HepG2 (cell line): Measurements from ENCODE around the gene SLC6A5. TPM values are rescaled to one million over a fixed set of nuclear protein-coding genes. Genes with fewer than 3 reads are reported as not detected.

Experiments
- ATAC-seq: fragments of 200-7000 bp; cut with Tn5 transposase; 3 replicates; pipeline ENCODE4 v1.9.1; 2020; ENCODE audit warnings: mild to moderate bottlenecking, moderate library complexity
- BruUV-seq: library from RNA; stranded (reverse); fragments of 400-500 nt; replicated peaks from 2 replicates; lab custom pipeline; 2021; lab: Mats Ljungman, UMichigan
- CTCF ChIA-PET: fragments of 300-600 bp; formaldehyde crosslinking; extraction: SDS; loops from one replicate; lab custom pipeline; 2021; ENCODE audit warnings: low total read pairs, inconsistent platforms, low intra/inter-chr PET ratio; lab: Yijun Ruan, JAX
- POLR2A ChIA-PET: fragments of 350-600 bp; sonication (Branson Sonifier 250); formaldehyde crosslinking; loops from one replicate; lab custom pipeline; 2020; ENCODE audit warnings: antibody characterized with exemption, inconsistent platforms; lab: Yijun Ruan, JAX
- DNase-seq: peaks from one replicate; pipeline ENCODE4 v3.0.0-alpha.2; 2015; ENCODE audit warnings: low spot score
- FAIRE-seq: peaks from 3 replicates; lab custom pipeline; 2011; peaks lifted over from hg19 to GRCh38; lab: Jason Lieb, UNC
- H2AFZ ChIP-seq: one replicate; pipeline ENCODE4 v1.6.1; 2011; ENCODE audit warnings: low read length, inconsistent platforms
- H3K27ac ChIP-seq: fragments of 300-600 bp; 3 replicates; pipeline ENCODE4 v1.8.0; 2011; ENCODE audit warnings: mixed run types, mild to moderate bottlenecking, mixed read lengths, low read length, inconsistent platforms; ENCODE audit not compliant: insufficient read depth; ENCODE audit errors: extremely low read length
- H3K27me3 ChIP-seq, 2 experiments: fragments of 200-600 bp in 1 of 2; 2 replicates in 1 of 2; 3 replicates in 1 of 2; pipeline versions ENCODE4 v1.6.0 to v1.8.0; 2011; ENCODE audit warnings: low read length in 2 of 2, mild to moderate bottlenecking in 2 of 2, moderate library complexity in 2 of 2, inconsistent platforms in 1 of 2; ENCODE audit not compliant: insufficient read depth in 2 of 2, control insufficient read depth in 1 of 2
- H3K36me3 ChIP-seq, 2 experiments: fragments of 200-600 bp in 1 of 2; replicated peaks in 1 of 2; 2 replicates in 1 of 2; 3 replicates in 1 of 2; pipeline versions ENCODE4 v1.5.1 to v1.8.0; 2011; ENCODE audit warnings: low read length in 2 of 2, inconsistent platforms in 1 of 2; ENCODE audit not compliant: insufficient read depth in 2 of 2, control insufficient read depth in 1 of 2
- H3K4me1 ChIP-seq: 2 replicates; pipeline ENCODE4 v1.5.1; 2012; ENCODE audit warnings: low read length, inconsistent platforms; ENCODE audit not compliant: insufficient read depth
- H3K4me2 ChIP-seq: 2 replicates; pipeline ENCODE4 v1.6.0; 2011; ENCODE audit warnings: low read depth, low read length, inconsistent platforms
- H3K4me3 ChIP-seq, 3 experiments: fragments of 200-600 bp in 1 of 3; sonication (generic), shearing (Covaris generic) in 1 of 3; replicated peaks in 1 of 3; 2 replicates each; pipeline ENCODE4 v1.5.1; 2011 to 2016; ENCODE audit warnings: low read length in 3 of 3, inconsistent platforms in 2 of 3, low read depth in 2 of 3, mild to moderate bottlenecking in 2 of 3, control low read depth in 1 of 3, mixed read lengths in 1 of 3; ENCODE audit not compliant: insufficient read depth in 1 of 3
- H3K79me2 ChIP-seq: one replicate; pipeline ENCODE4 v1.6.1; 2011; ENCODE audit warnings: low read length, inconsistent platforms; ENCODE audit not compliant: insufficient read depth
- H3K9ac ChIP-seq: 2 replicates; pipeline ENCODE4 v1.6.0; 2011; ENCODE audit warnings: mild to moderate bottlenecking, low read depth, low read length, inconsistent platforms; ENCODE audit not compliant: insufficient read depth
- H3K9me3 ChIP-seq: 2 replicates; pipeline ENCODE4 v1.5.1; 2012; ENCODE audit warnings: mild to moderate bottlenecking, low read length
- H4K20me1 ChIP-seq: 2 replicates; pipeline ENCODE4 v1.6.0; 2011; ENCODE audit warnings: inconsistent platforms, mild to moderate bottlenecking, low read length, moderate library complexity; ENCODE audit not compliant: insufficient read depth
- ARNTL ChIP-seq: sonication (generic); formaldehyde crosslinking; IDR thresholded peaks from 2 replicates; pipeline ENCODE4 v1.4.0; 2020; ENCODE audit warnings: mild to moderate bottlenecking, missing genetic modification reagents
- CREM ChIP-seq, 2 experiments: sonication (generic) in 1 of 2; formaldehyde crosslinking in 1 of 2; IDR thresholded peaks; 2 replicates each; pipeline versions ENCODE4 v1.4.0 to v1.6.1; 2016 to 2020; ENCODE audit warnings: antibody characterized with exemption in 1 of 2, mild to moderate bottlenecking in 1 of 2, missing genetic modification reagents in 1 of 2
- GATAD1 ChIP-seq: IDR thresholded peaks from 2 replicates; pipeline ENCODE4 v1.6.1; 2016; ENCODE audit warnings: missing genetic modification reagents, missing compliant biosample characterization
- KLF11 ChIP-seq: IDR thresholded peaks from 2 replicates; pipeline ENCODE4 v1.6.1; 2016; ENCODE audit warnings: missing compliant biosample characterization
- PITX1 ChIP-seq: sonication (generic); formaldehyde crosslinking; IDR thresholded peaks from 2 replicates; pipeline ENCODE4 v1.5.1; 2020; ENCODE audit warnings: mild to moderate bottlenecking, missing genetic modification reagents
- SMAD3 ChIP-seq: sonication (generic); formaldehyde crosslinking; IDR thresholded peaks from 2 replicates; pipeline ENCODE4 v1.4.0; 2020; ENCODE audit warnings: missing genetic modification reagents
- SP5 ChIP-seq: IDR thresholded peaks from 2 replicates; pipeline ENCODE4 v1.6.1; 2016; ENCODE audit warnings: low read depth, borderline replicate concordance
- SSRP1 ChIP-seq: IDR thresholded peaks from 2 replicates; pipeline ENCODE4 v1.6.1; 2016; ENCODE audit warnings: control low read depth
- YEATS4 ChIP-seq: sonication (generic); formaldehyde crosslinking; IDR thresholded peaks from 2 replicates; pipeline ENCODE4 v1.4.0; 2020; ENCODE audit warnings: missing genetic modification reagents, borderline replicate concordance
- ZNF33A ChIP-seq: sonication (generic); formaldehyde crosslinking; IDR thresholded peaks from 2 replicates; pipeline ENCODE4 v1.5.1; 2020; ENCODE audit warnings: missing genetic modification reagents, mild to moderate bottlenecking, moderate library complexity, borderline replicate concordance
- ZNF350 ChIP-seq: sonication (generic); formaldehyde crosslinking; IDR thresholded peaks from 2 replicates; pipeline ENCODE4 v1.4.0; 2020; ENCODE audit warnings: mild to moderate bottlenecking, low read depth, missing genetic modification reagents, borderline replicate concordance
- ZNF431 ChIP-seq: sonication (generic); formaldehyde crosslinking; IDR thresholded peaks from 2 replicates; pipeline ENCODE4 v1.9.0; 2022; ENCODE audit warnings: missing genetic modification reagents, low read depth, mild to moderate bottlenecking, borderline replicate concordance
- ZSCAN29 ChIP-seq: sonication (generic); formaldehyde crosslinking; conservative IDR thresholded peaks from 2 replicates; pipeline ENCODE4 v1.4.0; 2020; ENCODE audit warnings: mild to moderate bottlenecking, missing genetic modification reagents
- WGBS: methylation state at CpG from one replicate; pipeline ENCODE4 v1.1.6; 2017; ENCODE audit warnings: low lambda C conversion rate; 5-methylcytosine and 5-hydroxymethylcytosine counted together
- in situ Hi-C: cut with HindIII; loops from 2 replicates; pipeline ENCODE4 v1.10.0; 2017; ENCODE audit warnings: low pct_unique_long_range_greater_than_20kb; ENCODE audit not compliant: extremely low pct_ligation_motif_present
- intact Hi-C: fragments of 100-400 bp; cut with micrococcal nuclease; formaldehyde crosslinking; loops from one replicate; pipeline ENCODE4 v1.10.0; 2022; ENCODE audit not compliant: unreplicated experiment
- polyA plus RNA-seq, 8 experiments: library from polyadenylated mRNA; depleted of rRNA in 3 of 8; stranded (reverse) in 7 of 8; unstranded in 1 of 8; fragments of >200 nt; fragmentation: Illumina TruSeq in 4 of 8; extraction: Trizol in 4 of 8; gene quantifications; 2 replicates each; pipeline versions ENCODE4 v1.2.1 to v1.2.3, GENCODE V29; 2011 to 2016; ENCODE audit warnings: low read depth in 4 of 8, missing spikeins in 1 of 8, mixed read lengths in 1 of 8; ENCODE audit not compliant: insufficient read depth in 1 of 8
- total RNA-seq, 5 experiments: library from RNA; depleted of rRNA; stranded (reverse); fragments of >200 nt; fragmentation: Illumina TruSeq; extraction: Trizol; gene quantifications; 2 replicates each; pipeline ENCODE4 v1.2.3, GENCODE V29; 2016; ENCODE audit warnings: low read depth in 1 of 5
- TF ChIP-seq, protein P1 (sequence below): sonication (generic); formaldehyde crosslinking; conservative IDR thresholded peaks from 2 replicates; pipeline ENCODE4 v1.4.0; 2020; ENCODE audit warnings: missing genetic modification reagents
- TF ChIP-seq, protein P2 (sequence below): sonication (generic); formaldehyde crosslinking; IDR thresholded peaks from 2 replicates; pipeline ENCODE4 v1.5.1; 2020; ENCODE audit warnings: missing genetic modification reagents, mild to moderate bottlenecking, borderline replicate concordance
- TF ChIP-seq, protein P3 (sequence below): sonication (generic); formaldehyde crosslinking; IDR thresholded peaks from 2 replicates; pipeline ENCODE4 v1.8.1; 2023; ENCODE audit warnings: missing genetic modification reagents, mild to moderate bottlenecking, borderline replicate concordance
- TF ChIP-seq, protein P4 (sequence below): sonication (generic); formaldehyde crosslinking; IDR thresholded peaks from 2 replicates; pipeline ENCODE4 v1.5.0; 2020; ENCODE audit warnings: mild to moderate bottlenecking, missing genetic modification reagents, borderline replicate concordance
- TF ChIP-seq, protein P5 (sequence below): sonication (generic); formaldehyde crosslinking; IDR thresholded peaks from 2 replicates; pipeline ENCODE4 v1.8.0; 2022; ENCODE audit warnings: mild to moderate bottlenecking, missing genetic modification reagents, moderate library complexity

Gene SLC6A5
- total and polyA plus RNA-seq, 2 of the 13 experiments (the other 11 are each of a cell fraction or from before 2014, with no cell fraction given) = not detected

DNA sequence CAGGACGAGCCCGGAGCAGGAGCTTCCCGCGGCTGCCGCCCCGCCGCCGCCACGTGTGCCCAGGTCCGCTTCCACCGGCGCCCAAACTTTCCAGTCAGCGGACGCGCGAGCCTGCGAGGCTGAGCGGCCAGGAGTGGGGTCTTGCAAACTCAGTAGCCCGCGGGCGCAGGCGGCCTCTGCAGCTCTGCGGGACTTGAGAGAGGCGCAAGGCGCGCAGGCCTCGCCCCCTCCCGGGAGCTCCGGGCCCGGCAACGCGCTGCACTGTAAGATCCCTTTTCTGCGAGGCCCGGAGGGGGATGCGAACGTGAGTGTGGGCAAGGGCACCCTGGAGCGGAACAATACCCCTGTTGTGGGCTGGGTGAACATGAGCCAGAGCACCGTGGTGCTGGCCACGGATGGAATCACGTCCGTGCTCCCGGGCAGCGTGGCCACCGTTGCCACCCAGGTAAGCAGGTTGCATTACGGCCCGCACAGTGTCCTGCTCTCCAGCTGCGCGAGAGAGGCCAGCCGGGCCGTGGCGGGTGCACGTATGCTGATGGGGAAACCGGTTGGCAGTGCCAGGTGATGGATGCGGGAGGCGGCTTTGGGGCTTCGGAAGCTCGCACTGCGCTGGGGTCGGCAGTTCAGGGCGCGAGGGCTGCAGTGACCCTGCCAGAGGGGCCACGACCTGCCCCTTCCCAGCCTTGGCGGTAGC, 2.0 kb downstream of the SLC6A5 start:
- H3K9me3 ChIP-seq = no peaks in the 10 kb centered on the region
- H3K27ac ChIP-seq = no peak overlapping the region
- in situ Hi-C loops = loop anchor here (25.0 kb wide), 1 partner anchor 464 kb away; no protein-coding TSS in a partner anchor
- intact Hi-C loops = no loop called here
- no peak for ATAC-seq
- no peak for FAIRE-seq
- ChIA-PET CTCF (no interaction called here), POLR2A (no interaction called here)
- H4K20me1 ChIP-seq = no peaks in the 10 kb centered on the region
- H3K4me1 ChIP-seq = no peaks in the 10 kb centered on the region
- TF ChIP-seq ZNF350 (CRISPR knock-in tag) (no peak), SP5 (CRISPR knock-in tag) (no peak), ZNF431 (CRISPR knock-in tag) (no peak), PITX1 (CRISPR knock-in tag) (no peak), KLF11 (no peak), SMAD3 (CRISPR knock-in tag) (no peak), ZSCAN29 (CRISPR knock-in tag) (no peak), CREM (IDR thresholded peaks at IDR 0.05) (no peak), CREM (CRISPR knock-in tag; IDR thresholded peaks at IDR 0.05) (no peak), SSRP1 (CRISPR knock-in tag) (no peak), ZNF33A (CRISPR knock-in tag) (no peak), ARNTL (CRISPR knock-in tag) (no peak), GATAD1 (CRISPR knock-in tag) (no peak), YEATS4 (no peak)
- TF ChIP-seq, protein P1, sequence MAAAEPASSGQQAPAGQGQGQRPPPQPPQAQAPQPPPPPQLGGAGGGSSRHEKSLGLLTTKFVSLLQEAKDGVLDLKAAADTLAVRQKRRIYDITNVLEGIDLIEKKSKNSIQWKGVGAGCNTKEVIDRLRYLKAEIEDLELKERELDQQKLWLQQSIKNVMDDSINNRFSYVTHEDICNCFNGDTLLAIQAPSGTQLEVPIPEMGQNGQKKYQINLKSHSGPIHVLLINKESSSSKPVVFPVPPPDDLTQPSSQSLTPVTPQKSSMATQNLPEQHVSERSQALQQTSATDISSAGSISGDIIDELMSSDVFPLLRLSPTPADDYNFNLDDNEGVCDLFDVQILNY (CRISPR knock-in tag) = no peak
- TF ChIP-seq, protein P2, sequence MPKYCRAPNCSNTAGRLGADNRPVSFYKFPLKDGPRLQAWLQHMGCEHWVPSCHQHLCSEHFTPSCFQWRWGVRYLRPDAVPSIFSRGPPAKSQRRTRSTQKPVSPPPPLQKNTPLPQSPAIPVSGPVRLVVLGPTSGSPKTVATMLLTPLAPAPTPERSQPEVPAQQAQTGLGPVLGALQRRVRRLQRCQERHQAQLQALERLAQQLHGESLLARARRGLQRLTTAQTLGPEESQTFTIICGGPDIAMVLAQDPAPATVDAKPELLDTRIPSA (CRISPR knock-in tag) = no peak
- TF ChIP-seq, protein P3, sequence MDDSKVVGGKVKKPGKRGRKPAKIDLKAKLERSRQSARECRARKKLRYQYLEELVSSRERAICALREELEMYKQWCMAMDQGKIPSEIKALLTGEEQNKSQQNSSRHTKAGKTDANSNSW = no peak
- TF ChIP-seq, protein P4, sequence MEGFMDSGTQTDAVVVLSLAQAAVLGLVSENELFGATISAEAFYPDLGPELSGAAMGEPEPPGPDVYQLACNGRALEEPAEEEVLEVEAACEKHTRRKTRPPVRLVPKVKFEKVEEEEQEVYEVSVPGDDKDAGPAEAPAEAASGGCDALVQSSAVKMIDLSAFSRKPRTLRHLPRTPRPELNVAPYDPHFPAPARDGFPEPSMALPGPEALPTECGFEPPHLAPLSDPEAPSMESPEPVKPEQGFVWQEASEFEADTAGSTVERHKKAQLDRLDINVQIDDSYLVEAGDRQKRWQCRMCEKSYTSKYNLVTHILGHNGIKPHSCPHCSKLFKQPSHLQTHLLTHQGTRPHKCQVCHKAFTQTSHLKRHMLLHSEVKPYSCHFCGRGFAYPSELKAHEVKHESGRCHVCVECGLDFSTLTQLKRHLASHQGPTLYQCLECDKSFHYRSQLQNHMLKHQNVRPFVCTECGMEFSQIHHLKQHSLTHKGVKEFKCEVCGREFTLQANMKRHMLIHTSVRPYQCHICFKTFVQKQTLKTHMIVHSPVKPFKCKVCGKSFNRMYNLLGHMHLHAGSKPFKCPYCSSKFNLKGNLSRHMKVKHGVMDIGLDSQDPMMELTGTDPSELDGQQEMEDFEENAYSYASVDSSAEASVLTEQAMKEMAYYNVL = no peak
- TF ChIP-seq, protein P5, sequence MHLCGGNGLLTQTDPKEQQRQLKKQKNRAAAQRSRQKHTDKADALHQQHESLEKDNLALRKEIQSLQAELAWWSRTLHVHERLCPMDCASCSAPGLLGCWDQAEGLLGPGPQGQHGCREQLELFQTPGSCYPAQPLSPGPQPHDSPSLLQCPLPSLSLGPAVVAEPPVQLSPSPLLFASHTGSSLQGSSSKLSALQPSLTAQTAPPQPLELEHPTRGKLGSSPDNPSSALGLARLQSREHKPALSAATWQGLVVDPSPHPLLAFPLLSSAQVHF = no peak
- no peak for DNase-seq
- BruUV-seq = no TSS peak
- H3K36me3 ChIP-seq = no peaks in the 10 kb centered on the region
- H3K79me2 ChIP-seq = no peaks in the 10 kb centered on the region
- no peak overlapping the region for H3K4me3 ChIP-seq
- H3K27me3 ChIP-seq = peaks cover 0 to 81% of the 10 kb centered on the region in 2 experiments
- no peak overlapping the region for H3K4me2 ChIP-seq
- no peak overlapping the region for H2AFZ ChIP-seq
- no peak overlapping the region for H3K9ac ChIP-seq
- WGBS = 32% methylated on average over 9 of the region's 63 CpGs
